Endothelial cell of umbilical vein (primary cell): Measurements from ENCODE around the gene VRK1.

Experiments
- CTCF ChIP-seq, 2 donors: IDR thresholded peaks; 1 replicate in 1 of 2; 2 replicates in 1 of 2; pipeline ENCODE4 v1.5.1; 2011; ENCODE audit warnings: low read length in 2 of 2, mild to moderate bottlenecking in 2 of 2, moderate library complexity in 2 of 2, control low read depth in 1 of 2, inconsistent platforms in 1 of 2, low read depth in 1 of 2; ENCODE audit not compliant: insufficient read depth in 1 of 2; ENCODE audit errors: extremely low read depth in 1 of 2
- EZH2 ChIP-seq: IDR thresholded peaks from 2 replicates; pipeline ENCODE4 v1.6.1; 2012; ENCODE audit warnings: borderline replicate concordance, low read depth, mild to moderate bottlenecking, moderate library complexity, low read length, inconsistent platforms; ENCODE audit not compliant: severe bottlenecking
- FOS ChIP-seq: IDR thresholded peaks from 2 replicates; pipeline ENCODE4 v1.6.1; 2011; ENCODE audit warnings: mild to moderate bottlenecking, low read length, moderate library complexity, borderline replicate concordance; ENCODE audit not compliant: insufficient read depth
- JUN ChIP-seq: IDR thresholded peaks from 2 replicates; pipeline ENCODE4 v1.6.1; 2011; ENCODE audit warnings: borderline replicate concordance, low read depth; ENCODE audit not compliant: insufficient read length, insufficient read depth
- MYC ChIP-seq: IDR thresholded peaks from one replicate; pipeline ENCODE4 v1.6.1; 2011; ENCODE audit warnings: mild to moderate bottlenecking, low read depth, low read length
- POLR2A ChIP-seq: IDR thresholded peaks from 2 replicates; pipeline ENCODE4 v1.6.1; 2012; ENCODE audit warnings: low read depth, mild to moderate bottlenecking, control low read depth, low read length
- POLR2AphosphoS5 ChIP-seq: IDR thresholded peaks from 2 replicates; pipeline ENCODE4 v1.6.1; 2012; ENCODE audit warnings: low read depth, mild to moderate bottlenecking, control low read depth, low read length, moderate library complexity; ENCODE audit not compliant: insufficient read depth
- TF ChIP-seq, protein P1 (sequence below): IDR thresholded peaks from 2 replicates; pipeline ENCODE4 v1.6.1; 2011; ENCODE audit not compliant: insufficient read depth, insufficient read length

DNA sequence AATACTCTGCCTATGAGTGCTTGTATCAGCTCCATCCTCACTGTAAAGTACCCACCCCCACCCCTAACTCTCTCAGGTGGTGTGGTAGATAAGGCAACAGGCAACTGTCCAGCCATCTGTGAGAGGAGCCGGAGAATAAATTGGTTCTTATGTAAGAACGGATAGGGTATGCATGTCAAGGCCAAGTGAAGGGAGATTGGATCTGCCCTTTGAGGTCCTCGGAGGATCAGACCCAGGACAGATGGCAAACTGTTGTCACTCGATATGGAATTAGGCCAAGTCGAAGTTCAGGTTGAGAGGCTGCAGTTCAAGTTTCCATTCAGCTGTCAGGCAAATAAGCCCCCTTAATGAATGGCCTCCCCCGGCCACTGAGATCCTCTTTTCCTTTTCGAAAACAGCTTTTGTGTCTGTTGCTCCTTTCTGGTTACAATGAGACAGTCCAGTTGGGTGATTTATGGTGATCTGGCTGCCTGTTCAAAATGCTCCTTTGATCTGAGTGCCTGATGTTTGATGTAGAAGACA, 120.3 kb downstream of the VRK1 start:
- TF ChIP-seq CTCF (IDR thresholded peaks at IDR 0.05; ENCODE audit: extremely low read depth in 1 of 2, insufficient read depth in 1 of 2, low read depth in 1 of 2, low read length in 2 of 2) (no peak), MYC (no peak), POLR2AphosphoS5 (no peak), POLR2A (no peak), EZH2 (no peak), FOS (no peak), JUN (no peak)
- TF ChIP-seq, protein P1, sequence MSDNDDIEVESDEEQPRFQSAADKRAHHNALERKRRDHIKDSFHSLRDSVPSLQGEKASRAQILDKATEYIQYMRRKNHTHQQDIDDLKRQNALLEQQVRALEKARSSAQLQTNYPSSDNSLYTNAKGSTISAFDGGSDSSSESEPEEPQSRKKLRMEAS = no peak
